Natural killer cell (primary cell): ENCODE results near the gene BPIFB6. TPM values are rescaled to one million over a fixed set of nuclear protein-coding genes. Genes with fewer than 3 reads are reported as not detected.

Experiments
- ATAC-seq, 3 donors: fragments of 150-1000 bp in 2 of 3; fragments of 200-7000 bp in 1 of 3; cut with Tn5 transposase; 1 replicate in 1 of 3; 2 replicates in 2 of 3; pipeline ENCODE4 v1.10.0; 2021; ENCODE audit warnings: mild to moderate bottlenecking in 2 of 3, moderate library complexity in 2 of 3
- DNase-seq, 2 donors: peaks; one replicate each; pipeline versions ENCODE4 v3.0.0 to v3.0.0-alpha.2; 2013 to 2021; ENCODE audit warnings: mixed read lengths in 1 of 2
- H3K27ac ChIP-seq: one replicate; pipeline ENCODE4 v1.5.1; 2013; ENCODE audit warnings: mild to moderate bottlenecking, low read length
- H3K27me3 ChIP-seq: one replicate; pipeline ENCODE4 v1.6.1; 2013; ENCODE audit warnings: low read length; ENCODE audit not compliant: control insufficient read depth, insufficient read depth
- H3K36me3 ChIP-seq: one replicate; pipeline ENCODE4 v1.6.1; 2013; ENCODE audit warnings: low read length; ENCODE audit not compliant: control insufficient read depth, insufficient read depth
- H3K4me1 ChIP-seq: one replicate; pipeline ENCODE4 v1.6.1; 2013; ENCODE audit warnings: low read length; ENCODE audit not compliant: control insufficient read depth, insufficient read depth
- H3K4me3 ChIP-seq: one replicate; pipeline ENCODE4 v1.5.1; 2013; ENCODE audit warnings: low read length
- H3K9me3 ChIP-seq: one replicate; pipeline ENCODE4 v1.6.1; 2013; ENCODE audit warnings: low read length; ENCODE audit not compliant: control insufficient read depth, insufficient read depth
- H3K27ac Mint-ChIP-seq, 2 donors: one replicate each; pipeline ENCODE4 v1.8.0; 2022; ENCODE audit warnings: mild to moderate bottlenecking in 2 of 2, mixed read lengths in 2 of 2, moderate library complexity in 1 of 2
- H3K27me3 Mint-ChIP-seq, 2 donors: one replicate each; pipeline ENCODE4 v1.8.0; 2022; ENCODE audit warnings: low read depth in 2 of 2, mixed read lengths in 2 of 2
- H3K36me3 Mint-ChIP-seq: one replicate; pipeline ENCODE4 v1.8.0; 2022; ENCODE audit warnings: mixed read lengths
- H3K4me1 Mint-ChIP-seq, 2 donors: one replicate each; pipeline ENCODE4 v1.8.0; 2022; ENCODE audit warnings: mixed read lengths in 2 of 2
- H3K4me3 Mint-ChIP-seq: one replicate; pipeline ENCODE4 v1.8.0; 2022; ENCODE audit warnings: mild to moderate bottlenecking, moderate library complexity, mixed read lengths
- H3K9me3 Mint-ChIP-seq, 2 donors: one replicate each; pipeline ENCODE4 v1.8.0; 2022; ENCODE audit warnings: mixed read lengths in 2 of 2
- CTCF ChIP-seq: fragments of 200-600 bp; IDR thresholded peaks from one replicate; pipeline ENCODE4 v1.8.0; 2022; ENCODE audit warnings: antibody characterized with exemption
- WGBS: methylation state at CpG from one replicate; pipeline ENCODE4 v1.1.7; 2013; ENCODE audit warnings: missing lambda C conversion rate; ENCODE audit not compliant: insufficient coverage; 5-methylcytosine and 5-hydroxymethylcytosine counted together
- intact Hi-C: fragments of 100-400 bp; cut with micrococcal nuclease; formaldehyde crosslinking; loops from one replicate; pipeline ENCODE4 v1.14.2; 2022
- total RNA-seq, 4 donors: library from RNA; stranded (reverse); fragments of 120-200 nt in 1 of 4; gene quantifications; one replicate each; pipeline versions ENCODE4 v1.2.3 to v1.2.4, GENCODE V29; 2013 to 2022

BPIFB6 gene
- total RNA-seq, 3 donors from 2014 or later (not counting 1 experiment from before 2014, with no cell fraction given): not detected

DNA sequence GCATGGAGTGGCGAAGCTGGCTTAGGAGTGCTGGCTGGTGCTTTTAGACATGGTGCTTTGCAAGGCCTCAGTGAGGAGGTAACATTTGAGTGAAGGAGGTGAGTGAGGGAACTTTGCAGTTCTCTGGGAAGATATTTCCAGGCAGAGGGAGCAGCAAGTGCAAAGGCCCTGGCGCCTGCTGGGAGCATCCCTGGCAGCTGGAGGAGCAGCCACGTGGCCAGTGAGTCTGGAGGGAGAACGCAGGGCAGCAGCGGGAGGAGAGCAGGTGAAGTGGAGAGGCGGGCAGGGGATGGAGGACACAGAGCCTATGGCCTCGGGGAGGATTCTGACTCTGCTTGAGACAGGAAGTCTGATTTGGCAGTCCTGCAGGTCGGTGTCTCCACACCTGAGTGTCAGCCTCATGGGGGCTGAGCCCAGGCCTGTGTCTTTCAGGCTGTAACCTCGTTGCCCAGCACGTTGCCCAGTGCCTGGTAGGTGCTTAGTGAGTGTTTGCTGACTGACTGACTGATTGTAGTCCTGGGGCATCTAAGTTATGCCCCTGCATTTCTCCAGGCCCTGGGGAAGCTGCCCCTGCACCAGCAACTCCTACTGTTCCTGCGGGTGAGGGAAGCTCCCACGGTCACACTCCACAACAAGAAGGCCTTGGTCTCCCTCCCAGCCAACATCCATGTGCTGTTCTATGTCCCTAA, 36.9 kb downstream of the BPIFB6 start:
- H3K4me3 ChIP-seq: no peak overlapping the region
- no peaks in the 10 kb centered on the region for H3K36me3 ChIP-seq
- H3K4me1 ChIP-seq: no peaks in the 10 kb centered on the region
- no peak overlapping the region for H3K27ac ChIP-seq
- intact Hi-C loops: no loop called here
- Mint-ChIP-seq H3K4me1 (peaks cover 0 to 4% of the 10 kb centered on the region in 2 donors), H3K27me3 (no peaks in the 10 kb centered on the region), H3K27ac (no peak overlapping the region), H3K4me3 (no peak overlapping the region), H3K9me3 (no peaks in the 10 kb centered on the region), H3K36me3 (no peaks in the 10 kb centered on the region)
- no peak for TF ChIP-seq CTCF
- DNase-seq (no peak), ATAC-seq (no peak)
- H3K9me3 ChIP-seq: no peaks in the 10 kb centered on the region
- H3K27me3 ChIP-seq: no peaks in the 10 kb centered on the region
- 84% methylated on average over 12 of the region's 12 CpGs for WGBS

DNA sequence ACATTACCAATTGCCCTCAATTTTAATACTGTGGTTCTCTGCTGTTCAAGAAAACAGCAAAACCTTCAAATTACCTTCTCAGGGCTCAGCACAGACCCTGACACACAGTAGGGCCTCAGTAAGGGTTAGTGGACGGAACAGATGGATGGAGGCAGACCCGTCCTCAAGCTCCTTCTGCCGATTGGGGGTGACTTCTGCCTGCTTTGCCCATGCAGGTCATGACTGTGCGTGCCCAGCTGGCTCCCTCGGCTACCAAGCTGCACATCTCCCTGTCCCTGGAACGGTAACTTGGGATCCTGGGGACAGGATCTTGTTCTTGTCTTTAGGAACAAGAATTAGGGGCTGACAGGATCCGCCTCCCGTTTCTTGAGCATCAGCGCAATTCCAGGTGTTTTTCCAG, 38.2 kb downstream of the BPIFB6 start:
- H3K27me3 Mint-ChIP-seq: no peaks in the 10 kb centered on the region
- no peaks in the 10 kb centered on the region for H3K9me3 ChIP-seq
- H3K9me3 Mint-ChIP-seq: no peaks in the 10 kb centered on the region
- no peaks in the 10 kb centered on the region for H3K27me3 ChIP-seq
- TF ChIP-seq CTCF: no peak
- intact Hi-C loops: no loop called here
- no peak overlapping the region for H3K4me3 ChIP-seq
- no peaks in the 10 kb centered on the region for H3K36me3 Mint-ChIP-seq
- 93% methylated on average over 9 of the region's 9 CpGs for WGBS
- DNase-seq (no peak), ATAC-seq (no peak)
- no peak overlapping the region for H3K27ac ChIP-seq
- peaks cover 0 to 4% of the 10 kb centered on the region in 2 donors for H3K4me1 Mint-ChIP-seq
- H3K27ac Mint-ChIP-seq: no peak overlapping the region
- no peak overlapping the region for H3K4me3 Mint-ChIP-seq
- no peaks in the 10 kb centered on the region for H3K4me1 ChIP-seq
- H3K36me3 ChIP-seq: no peaks in the 10 kb centered on the region

DNA sequence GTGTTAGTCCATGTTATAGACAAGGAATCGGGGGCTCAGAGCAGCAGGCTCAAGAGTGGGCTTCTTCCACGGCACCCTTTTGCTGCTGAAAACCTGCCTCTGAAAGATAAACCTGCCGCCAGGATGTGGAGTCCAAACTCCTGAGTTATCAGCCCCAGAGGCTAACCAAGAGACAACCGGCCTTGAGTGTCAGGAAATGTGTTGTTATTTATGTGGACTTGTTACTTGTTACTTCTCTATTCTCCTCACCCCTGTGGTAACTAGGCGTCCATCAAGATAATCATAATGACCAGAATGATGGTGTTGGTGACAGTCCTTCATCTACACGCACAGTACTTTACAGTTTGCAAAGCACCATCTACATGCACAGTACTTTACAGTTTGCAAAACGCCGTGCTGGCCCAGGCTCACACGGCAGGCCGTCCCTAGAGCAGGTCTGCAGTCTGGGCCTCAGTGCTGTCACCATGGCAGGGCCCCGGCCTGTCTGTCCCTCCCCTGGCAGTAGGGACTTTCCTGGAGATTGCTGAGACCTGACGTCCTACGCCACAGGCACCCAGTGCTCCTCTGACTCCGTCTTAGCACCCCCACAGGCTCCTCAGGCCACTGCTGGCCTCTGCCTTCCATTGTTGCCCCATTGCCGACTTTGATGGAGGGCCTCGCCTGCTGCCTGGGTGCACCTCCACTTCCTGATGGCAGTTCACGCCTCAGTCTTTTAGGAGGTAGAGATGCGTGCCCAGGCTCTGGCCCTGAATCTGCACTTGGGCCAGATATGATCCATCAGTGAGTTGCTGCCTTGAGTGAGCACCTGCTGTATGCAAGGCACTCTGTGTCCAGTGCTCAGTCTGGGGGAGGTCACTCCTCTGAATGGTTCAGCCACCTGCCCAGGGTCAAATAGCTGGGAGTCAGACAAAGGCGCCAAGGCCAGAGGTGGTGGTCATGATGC, 38.9 kb downstream of the BPIFB6 start:
- Histone ChIP-seq H3K27me3 (no peaks in the 10 kb centered on the region), H3K4me3 (no peak overlapping the region), H3K9me3 (no peaks in the 10 kb centered on the region), H3K4me1 (no peaks in the 10 kb centered on the region), H3K36me3 (no peaks in the 10 kb centered on the region), H3K27ac (no peak overlapping the region)
- no peak for TF ChIP-seq CTCF
- Mint-ChIP-seq H3K27ac (no peak overlapping the region), H3K36me3 (no peaks in the 10 kb centered on the region), H3K27me3 (no peaks in the 10 kb centered on the region), H3K4me1 (peaks cover 0 to 4% of the 10 kb centered on the region in 2 donors), H3K9me3 (no peaks in the 10 kb centered on the region), H3K4me3 (no peak overlapping the region)
- ATAC-seq: no peak
- intact Hi-C loops: no loop called here
- 74% methylated on average over 18 of the region's 19 CpGs for WGBS
- DNase-seq: no peak
